Measurements from ENCODE around the gene PADI3. TPM values are rescaled to one million over a fixed set of nuclear protein-coding genes. Genes with fewer than 3 reads are reported as not detected.
"Not testable (repeated sequence)": the region's sequence is repeated elsewhere in the genome, so short reads cannot be mapped to it uniquely, and the experiment has no call there.

Gene PADI3
- total and polyA plus RNA-seq, 3 experiments from 2014 or later: not detected

- Mint-ChIP-seq H3K27me3 (peaks cover 3 to 4% of the 10 kb centered on the region in 2 donors), H3K36me3 (no peaks in the 10 kb centered on the region), H3K4me3 (no peak overlapping the region), H3K9me3 (no peaks in the 10 kb centered on the region), H3K4me1 (no peaks in the 10 kb centered on the region), H3K27ac (peak overlapping the region in 2 of 8 donors; percentile 19 to 43)
- ChIA-PET POLR2A (no interaction called here), CTCF (interaction anchor here (1.1 to 10.2 kb wide), 9 partner anchors 9 to 177 kb away, joined by 3 to 154 read pairs (median 6); partner anchors contain the start of genes PADI1 and PADI2)
- Histone ChIP-seq H3K27ac (ENCODE audit: low read depth, low read length) (no peak overlapping the region), H3K4me1 (ENCODE audit: insufficient read depth, low read length) (no peaks in the 10 kb centered on the region), H3K27me3 (ENCODE audit: insufficient read depth, low read length, poor library complexity, severe bottlenecking) (no peaks in the 10 kb centered on the region), H3K9me3 (ENCODE audit: low read length) (no peaks in the 10 kb centered on the region), H3K4me3 (ENCODE audit: low read length) (no peak overlapping the region), H3K36me3 (ENCODE audit: insufficient read depth, low read length) (no peaks in the 10 kb centered on the region)
- DNase-seq: peak; percentile 57 to 87 (median 79)
Observed at GRCh38 chr1:17236779-17237560, 11.9 kb upstream of the PADI3 start.

GRCh38 chr1:17237561-17237903, 11.4 kb upstream of the PADI3 start:
- CTCF ChIA-PET: interaction anchor here (1.1 to 10.2 kb wide), 8 partner anchors 9 to 177 kb away, joined by 3 to 154 read pairs (median 6); partner anchors contain the start of genes PADI1 and PADI2
- no peak overlapping the region for H3K27ac ChIP-seq (ENCODE audit: low read depth, low read length)
- H3K4me3 ChIP-seq (ENCODE audit: low read length): no peak overlapping the region
- no peaks in the 10 kb centered on the region for H3K4me1 ChIP-seq (ENCODE audit: insufficient read depth, low read length)
- peaks cover 3 to 4% of the 10 kb centered on the region in 2 donors for H3K27me3 Mint-ChIP-seq
- POLR2A ChIA-PET: no interaction called here
- no peaks in the 10 kb centered on the region for H3K36me3 Mint-ChIP-seq
- H3K36me3 ChIP-seq (ENCODE audit: insufficient read depth, low read length): no peaks in the 10 kb centered on the region
- H3K9me3 Mint-ChIP-seq: no peaks in the 10 kb centered on the region
- H3K4me1 Mint-ChIP-seq: no peaks in the 10 kb centered on the region
- no peak overlapping the region for H3K4me3 Mint-ChIP-seq
- H3K27me3 ChIP-seq (ENCODE audit: insufficient read depth, low read length, poor library complexity, severe bottlenecking): no peaks in the 10 kb centered on the region
- no peak for DNase-seq
- H3K27ac Mint-ChIP-seq: no peak overlapping the region
- no peaks in the 10 kb centered on the region for H3K9me3 ChIP-seq (ENCODE audit: low read length)

GRCh38 chr1:17239420-17239819, 9.5 kb upstream of the PADI3 start:
- Histone ChIP-seq H3K4me3 (ENCODE audit: low read length) (no peak overlapping the region), H3K9me3 (ENCODE audit: low read length) (no peaks in the 10 kb centered on the region), H3K4me1 (ENCODE audit: insufficient read depth, low read length) (no peaks in the 10 kb centered on the region), H3K27ac (ENCODE audit: low read depth, low read length) (no peak overlapping the region), H3K27me3 (ENCODE audit: insufficient read depth, low read length, poor library complexity, severe bottlenecking) (no peaks in the 10 kb centered on the region), H3K36me3 (ENCODE audit: insufficient read depth, low read length) (no peaks in the 10 kb centered on the region)
- Mint-ChIP-seq H3K4me1 (no peaks in the 10 kb centered on the region), H3K9me3 (no peaks in the 10 kb centered on the region), H3K4me3 (no peak overlapping the region), H3K27ac (no peak overlapping the region), H3K36me3 (no peaks in the 10 kb centered on the region), H3K27me3 (peaks cover 3 to 10% of the 10 kb centered on the region in 2 donors)
- CTCF ChIA-PET: interaction anchor here (10.2 kb wide), 1 partner anchor 115 kb away, joined by 154 read pairs; the partner anchor contains the start of gene PADI2
- POLR2A ChIA-PET: no interaction called here
- no peak for DNase-seq

- CTCF ChIA-PET: interaction anchor here (10.2 kb wide), 1 partner anchor 117 kb away, joined by 154 read pairs; the partner anchor contains the start of gene PADI2
- H3K27me3 ChIP-seq (ENCODE audit: insufficient read depth, low read length, poor library complexity, severe bottlenecking); H3K9me3 ChIP-seq (ENCODE audit: low read length); H3K36me3 ChIP-seq (ENCODE audit: insufficient read depth, low read length); H3K9me3 Mint-ChIP-seq; H3K27ac ChIP-seq (ENCODE audit: low read depth, low read length); H3K4me1 Mint-ChIP-seq; H3K27ac Mint-ChIP-seq; H3K4me1 ChIP-seq (ENCODE audit: insufficient read depth, low read length); H3K4me3 ChIP-seq (ENCODE audit: low read length); H3K27me3 Mint-ChIP-seq; H3K4me3 Mint-ChIP-seq; DNase-seq; POLR2A ChIA-PET; H3K36me3 Mint-ChIP-seq: not testable (repeated sequence)
Observed at GRCh38 chr1:17241011-17241779, 7.7 kb upstream of the PADI3 start.

GRCh38 chr1:17241780-17242074, 7.2 kb upstream of the PADI3 start:
- H3K27ac ChIP-seq (ENCODE audit: low read depth, low read length); H3K27ac Mint-ChIP-seq; H3K9me3 Mint-ChIP-seq; H3K36me3 Mint-ChIP-seq; H3K4me3 Mint-ChIP-seq; POLR2A ChIA-PET; H3K9me3 ChIP-seq (ENCODE audit: low read length); H3K4me1 ChIP-seq (ENCODE audit: insufficient read depth, low read length); H3K27me3 ChIP-seq (ENCODE audit: insufficient read depth, low read length, poor library complexity, severe bottlenecking); H3K4me3 ChIP-seq (ENCODE audit: low read length); DNase-seq; H3K4me1 Mint-ChIP-seq; H3K36me3 ChIP-seq (ENCODE audit: insufficient read depth, low read length): not testable (repeated sequence)
- H3K27me3 Mint-ChIP-seq: peaks cover 3 to 12% of the 10 kb centered on the region in 2 donors
- CTCF ChIA-PET: interaction anchor here (10.2 kb wide), 1 partner anchor 117 kb away, joined by 154 read pairs; the partner anchor contains the start of gene PADI2

- Histone ChIP-seq H3K9me3 (ENCODE audit: low read length) (no peaks in the 10 kb centered on the region), H3K36me3 (ENCODE audit: insufficient read depth, low read length) (no peaks in the 10 kb centered on the region), H3K27ac (ENCODE audit: low read depth, low read length) (no peak overlapping the region), H3K4me3 (ENCODE audit: low read length) (no peak overlapping the region), H3K27me3 (ENCODE audit: insufficient read depth, low read length, poor library complexity, severe bottlenecking) (no peaks in the 10 kb centered on the region), H3K4me1 (ENCODE audit: insufficient read depth, low read length) (no peaks in the 10 kb centered on the region)
- Mint-ChIP-seq H3K27me3 (peaks cover 3 to 16% of the 10 kb centered on the region in 2 donors), H3K9me3 (no peaks in the 10 kb centered on the region), H3K36me3 (no peaks in the 10 kb centered on the region), H3K4me1 (no peaks in the 10 kb centered on the region), H3K27ac (no peak overlapping the region), H3K4me3 (no peak overlapping the region)
- CTCF ChIA-PET: interaction anchor here (0.5 kb wide), 1 partner anchor 123 kb away, joined by 3 read pairs; no protein-coding TSS in a partner anchor
- no peak for DNase-seq
- POLR2A ChIA-PET: no interaction called here
Observed at GRCh38 chr1:17243274-17243673, 5.6 kb upstream of the PADI3 start.

- Mint-ChIP-seq H3K27me3 (peaks cover 3 to 16% of the 10 kb centered on the region in 2 donors), H3K9me3 (no peaks in the 10 kb centered on the region), H3K27ac (no peak overlapping the region), H3K36me3 (no peaks in the 10 kb centered on the region), H3K4me1 (no peaks in the 10 kb centered on the region), H3K4me3 (no peak overlapping the region)
- Histone ChIP-seq H3K27me3 (ENCODE audit: insufficient read depth, low read length, poor library complexity, severe bottlenecking) (no peaks in the 10 kb centered on the region), H3K36me3 (ENCODE audit: insufficient read depth, low read length) (no peaks in the 10 kb centered on the region), H3K4me1 (ENCODE audit: insufficient read depth, low read length) (no peaks in the 10 kb centered on the region), H3K4me3 (ENCODE audit: low read length) (no peak overlapping the region), H3K9me3 (ENCODE audit: low read length) (no peaks in the 10 kb centered on the region), H3K27ac (ENCODE audit: low read depth, low read length) (no peak overlapping the region)
- DNase-seq: no peak
- ChIA-PET CTCF (interaction anchor here (0.6 to 2.1 kb wide), 3 partner anchors 7 to 265 kb away, joined by 3 to 8 read pairs (median 3); no protein-coding TSS in a partner anchor), POLR2A (no interaction called here)
Observed at GRCh38 chr1:17244821-17245740, 3.8 kb upstream of the PADI3 start.
